HCT116 (cell line): ENCODE measurements around the gene ARMS2. TPM values are rescaled to one million over a fixed set of nuclear protein-coding genes. Genes with fewer than 3 reads are reported as not detected.

Experiments used
- ATAC-seq: fragments of 200-7000 bp; cut with Tn5 transposase; 2 replicates; pipeline ENCODE4 v1.9.1; 2020; ENCODE audit warnings: mild to moderate bottlenecking, moderate library complexity
- BruUV-seq: library from RNA; stranded (reverse); fragments of 400-500 nt; replicated peaks from 2 replicates; lab custom pipeline; 2021; lab: Mats Ljungman, UMichigan
- CTCF ChIA-PET: fragments of 300-600 bp; sonication (Branson Sonifier 250); formaldehyde crosslinking; loops from one replicate; lab custom pipeline; 2021; ENCODE audit warnings: antibody characterized with exemption; lab: Charles Lee
- POLR2A ChIA-PET: fragments of 300-600, 350-600 bp; sonication (Branson Sonifier 250); formaldehyde crosslinking; loops from one replicate; lab custom pipeline; 2021; ENCODE audit warnings: antibody characterized with exemption; lab: Charles Lee
- RAD21 ChIA-PET, 2 experiments: fragments of 300-600 bp; sonication (Branson Sonifier 250); formaldehyde crosslinking; loops; one replicate each; lab custom pipeline; 2023; ENCODE audit warnings: low total read pairs in 2 of 2; ENCODE audit not compliant: uncharacterized antibody in 2 of 2, unreplicated experiment in 2 of 2, low non-redundant PET in 1 of 2; lab: Charles Lee
- DNase-seq: peaks from one replicate; pipeline ENCODE4 v3.0.0-alpha.2; 2010; ENCODE audit warnings: low read depth, low spot score
- H2AFZ ChIP-seq: fragments of 200-600 bp; shearing (Covaris generic), sonication (generic); 2 replicates; pipeline ENCODE4 v1.6.1; 2017; ENCODE audit warnings: low read depth, mixed run types, mixed read lengths, antibody characterized with exemption, low read length; ENCODE audit not compliant: poor library complexity, severe bottlenecking
- H3K27ac ChIP-seq: 2 replicates; pipeline ENCODE4 v1.5.1; 2012; ENCODE audit warnings: low read depth, low read length
- H3K27me3 ChIP-seq: fragments of 200-600 bp; sonication (generic); 2 replicates; pipeline ENCODE4 v1.6.1; 2016; ENCODE audit warnings: mixed run types, low read length, mixed read lengths; ENCODE audit not compliant: insufficient read depth
- H3K36me3 ChIP-seq, 2 experiments: fragments of 200-500 bp in 1 of 2; fragments of 200-600 bp in 1 of 2; sonication (Bioruptor generic) in 1 of 2; sonication (generic) in 1 of 2; 2 replicates each; pipeline versions ENCODE4 v1.5.1 to v1.6.1; 2014 to 2016; ENCODE audit warnings: low read length in 2 of 2, inconsistent platforms in 1 of 2, mixed read lengths in 1 of 2, mixed run types in 1 of 2; ENCODE audit not compliant: insufficient read depth in 2 of 2, control insufficient read depth in 1 of 2
- H3K4me1 ChIP-seq, 2 experiments: fragments of 200-600 bp in 1 of 2; sonication (generic) in 1 of 2; 2 replicates each; pipeline versions ENCODE4 v1.5.1 to v1.6.1; 2012 to 2017; ENCODE audit warnings: low read length in 2 of 2, inconsistent platforms in 1 of 2, mild to moderate bottlenecking in 1 of 2, mixed read lengths in 1 of 2, mixed run types in 1 of 2, moderate library complexity in 1 of 2; ENCODE audit not compliant: insufficient read depth in 2 of 2, control insufficient read depth in 1 of 2
- H3K4me2 ChIP-seq: fragments of 200-600 bp; sonication (generic); 2 replicates; pipeline ENCODE4 v1.6.1; 2017; ENCODE audit warnings: mixed run types, low read length, mixed read lengths
- H3K4me3 ChIP-seq, 2 experiments: fragments of 200-600 bp in 1 of 2; sonication (generic) in 1 of 2; replicated peaks in 1 of 2; 2 replicates each; pipeline ENCODE4 v1.5.1; 2011 to 2016; ENCODE audit warnings: low read length in 2 of 2, control low read depth in 1 of 2, low read depth in 1 of 2, mild to moderate bottlenecking in 1 of 2, mixed read lengths in 1 of 2, mixed run types in 1 of 2
- H3K79me2 ChIP-seq: fragments of 200-600 bp; sonication (generic); 2 replicates; pipeline ENCODE4 v1.6.1; 2017; ENCODE audit warnings: mild to moderate bottlenecking, mixed run types, low read length, moderate library complexity, mixed read lengths; ENCODE audit not compliant: insufficient read depth
- H3K9ac ChIP-seq: fragments of 200-600 bp; sonication (generic); 2 replicates; pipeline ENCODE4 v1.6.1; 2016; ENCODE audit warnings: low read length, mixed read lengths
- H3K9me2 ChIP-seq: fragments of 200-600 bp; sonication (generic), shearing (Covaris generic); 2 replicates; pipeline ENCODE4 v1.6.1; 2017; ENCODE audit warnings: mixed run types, mild to moderate bottlenecking, moderate library complexity; ENCODE audit not compliant: insufficient read depth
- H3K9me3 ChIP-seq, 2 experiments: fragments of 200-500 bp in 1 of 2; fragments of 200-600 bp in 1 of 2; sonication (Bioruptor generic) in 1 of 2; sonication (generic) in 1 of 2; 2 replicates each; pipeline ENCODE4 v1.6.1; 2014 to 2017; ENCODE audit warnings: low read length in 2 of 2, mixed read lengths in 2 of 2, inconsistent platforms in 1 of 2, low read depth in 1 of 2, mild to moderate bottlenecking in 1 of 2, mixed run types in 1 of 2, moderate library complexity in 1 of 2; ENCODE audit not compliant: control insufficient read depth in 1 of 2, insufficient read depth in 1 of 2
- H4K20me1 ChIP-seq: fragments of 200-600 bp; sonication (generic), shearing (Covaris generic); 2 replicates; pipeline ENCODE4 v1.6.1; 2017; ENCODE audit warnings: mixed run types, mild to moderate bottlenecking, moderate library complexity; ENCODE audit not compliant: insufficient read depth
- ATF3 ChIP-seq: IDR thresholded peaks from 2 replicates; pipeline ENCODE4 v1.6.1; 2012
- FOSL1 ChIP-seq: IDR thresholded peaks from 2 replicates; pipeline ENCODE4 v1.6.1; 2012; ENCODE audit warnings: low read depth
- JUND ChIP-seq: IDR thresholded peaks from 2 replicates; pipeline ENCODE4 v1.6.1; 2012
- REST ChIP-seq: IDR thresholded peaks from 2 replicates; pipeline ENCODE4 v1.6.1; 2012; ENCODE audit warnings: low read depth
- SP1 ChIP-seq: IDR thresholded peaks from 2 replicates; pipeline ENCODE4 v1.6.1; 2012; ENCODE audit warnings: low read depth
- ZFX ChIP-seq: fragments of 450-650 bp; IDR thresholded peaks from 2 replicates; pipeline ENCODE4 v1.6.1; 2017
- intact Hi-C: fragments of 100-400 bp; cut with micrococcal nuclease; formaldehyde crosslinking; loops from 2 replicates; pipeline ENCODE4 v1.10.0; 2022
- total RNA-seq: library from RNA; stranded (reverse); gene quantifications from one replicate; pipeline ENCODE4 v1.2.1, GENCODE V29; 2021; ENCODE audit not compliant: unreplicated experiment

The ARMS2 gene
- total RNA-seq, 1 experiment from 2014 or later, result not detected

- TF ChIP-seq REST (no peak), FOSL1 (peak; percentile 46; the same call in 1 of the 2 replicates), SP1 (0 out of 2 replicates have a peak, but pooled peaks have one; percentile 14), JUND (0 out of 2 replicates have a peak, but pooled peaks have one; percentile 27), ATF3 (no peak), ZFX (no peak)
- intact Hi-C loops, result no loop called here
- Histone ChIP-seq H3K36me3 (no peaks in the 10 kb centered on the region), H4K20me1 (no peaks in the 10 kb centered on the region), H3K79me2 (no peaks in the 10 kb centered on the region), H3K27ac (no peak overlapping the region), H3K9me2 (no peaks in the 10 kb centered on the region), H2AFZ (no peak overlapping the region), H3K4me1 (peaks cover 4 to 11% of the 10 kb centered on the region in 2 experiments; a peak in 3 of 4 replicates), H3K4me2 (no peak overlapping the region), H3K27me3 (no peaks in the 10 kb centered on the region), H3K9me3 (no peaks in the 10 kb centered on the region), H3K4me3 (no peak overlapping the region), H3K9ac (no peak overlapping the region)
- ATAC-seq (no peak), DNase-seq (no peak)
- ChIA-PET CTCF (interaction anchor here (1.2 kb wide), 2 partner anchors 123 to 144 kb away, joined by 4 to 6 read pairs; no protein-coding TSS in a partner anchor), POLR2A (interaction anchor here (1.5 kb wide), 1 partner anchor 10 kb away, joined by 3 read pairs; no protein-coding TSS in a partner anchor), RAD21 (no interaction called here)
- no TSS peak for BruUV-seq
Measured at GRCh38 chr10:122441961-122442360, 12.5 kb upstream of the ARMS2 start.
